NOMO-1 treated with dmso at 0.1 percent for 144 hours (cell line): ENCODE data around the gene CDH10.

Experiments
- DNase-seq: peaks from one replicate; lab custom pipeline; 2025; ENCODE audit not compliant: unreplicated experiment; lab: John Stamatoyannopoulos, UW

CDH10 gene

DNA sequence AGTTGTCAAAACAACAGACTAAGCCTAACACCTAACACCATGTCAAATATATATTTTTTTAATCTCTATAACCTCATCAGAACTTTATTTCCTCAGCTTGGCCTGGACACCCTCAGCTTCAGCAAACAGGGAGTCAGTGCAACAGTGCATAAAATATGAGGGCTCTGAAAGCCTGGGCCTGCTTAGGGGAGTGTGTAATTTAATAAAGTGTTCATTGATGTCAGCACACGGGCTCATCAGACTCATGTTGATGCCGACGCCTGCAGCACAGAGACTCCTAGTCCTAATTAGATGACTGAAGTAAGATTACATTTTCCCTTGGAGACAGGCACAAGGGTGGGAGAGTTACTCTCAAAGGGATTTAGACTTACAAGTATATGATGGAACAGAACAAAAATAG is 37.8 kb downstream of the CDH10 start:
- DNase-seq: no peak

DNA sequence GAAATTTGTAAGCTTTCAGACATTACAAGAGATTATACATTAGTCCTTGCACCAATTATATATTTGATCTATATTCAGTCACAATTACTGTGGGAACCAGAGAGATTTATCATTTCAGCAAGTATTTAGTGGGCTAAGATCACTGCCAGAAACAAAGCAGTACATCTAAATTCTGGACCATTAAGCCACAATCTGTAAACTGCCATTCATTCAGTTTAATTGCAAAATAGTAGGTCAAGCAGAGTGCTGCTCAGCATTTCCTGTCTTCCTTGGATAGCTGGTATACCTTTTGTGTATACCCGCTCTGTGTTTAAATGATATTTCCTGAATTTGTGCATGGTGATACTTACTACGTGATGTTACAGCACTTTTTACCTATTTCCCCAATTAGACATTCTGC is 42.6 kb downstream of the CDH10 start:
- no peak for DNase-seq

DNA sequence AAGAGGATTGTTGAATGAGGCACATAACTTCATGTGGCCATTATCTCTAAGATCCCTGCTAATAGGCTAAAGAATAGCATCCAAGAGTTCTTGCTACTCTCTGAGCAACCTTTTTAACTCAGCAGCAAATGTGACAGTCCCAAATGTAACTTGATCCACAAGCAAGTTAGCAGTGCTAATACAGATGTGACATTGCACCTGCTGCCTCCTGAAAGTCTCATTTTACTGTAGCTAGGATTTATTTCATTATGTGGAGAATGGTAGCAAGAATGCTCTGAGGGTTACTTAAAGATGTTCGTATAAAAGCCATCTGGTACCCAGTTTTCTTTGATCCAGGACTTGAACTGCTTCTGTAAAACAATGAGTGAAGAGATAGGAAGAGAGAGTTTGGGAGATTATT is 45.8 kb downstream of the CDH10 start:
- DNase-seq: no peak

DNA sequence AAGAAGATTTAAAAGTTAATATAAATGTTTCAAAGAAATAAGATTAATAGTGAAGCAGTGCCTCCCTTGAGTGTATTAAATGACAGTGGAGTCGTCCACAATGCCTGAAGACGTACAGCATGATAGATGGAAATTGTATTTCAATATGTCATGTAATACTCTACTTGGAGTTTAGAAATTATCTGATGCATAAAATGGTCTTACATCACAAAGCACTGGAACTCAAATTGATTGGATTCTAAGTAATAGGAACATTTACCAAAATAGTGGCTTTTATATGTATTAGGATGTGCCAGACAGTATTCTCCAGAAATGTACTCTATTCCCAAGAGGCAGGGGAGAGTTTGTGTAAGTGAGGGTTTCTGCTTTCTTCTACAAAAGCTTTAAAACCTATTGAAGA is 49.4 kb downstream of the CDH10 start:
- DNase-seq: no peak

DNA sequence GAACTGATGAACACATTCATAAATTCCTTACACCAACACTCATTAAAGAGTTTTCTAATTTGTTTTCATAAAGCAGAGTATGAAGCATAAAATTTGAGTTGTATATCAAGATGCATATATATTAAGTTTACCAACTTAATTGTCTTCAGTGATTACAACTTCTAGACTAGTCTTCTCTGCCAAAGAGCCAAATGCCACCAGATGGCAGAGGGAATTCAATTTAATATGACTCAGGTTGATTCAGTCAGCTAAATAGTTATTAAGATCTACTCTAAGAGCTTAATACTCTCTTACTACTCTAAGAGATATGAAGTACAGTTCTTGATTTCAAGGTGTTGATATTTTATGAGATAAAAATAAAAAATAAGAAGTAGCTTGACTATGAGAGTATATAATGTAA is 53.4 kb downstream of the CDH10 start:
- DNase-seq: no peak

DNA sequence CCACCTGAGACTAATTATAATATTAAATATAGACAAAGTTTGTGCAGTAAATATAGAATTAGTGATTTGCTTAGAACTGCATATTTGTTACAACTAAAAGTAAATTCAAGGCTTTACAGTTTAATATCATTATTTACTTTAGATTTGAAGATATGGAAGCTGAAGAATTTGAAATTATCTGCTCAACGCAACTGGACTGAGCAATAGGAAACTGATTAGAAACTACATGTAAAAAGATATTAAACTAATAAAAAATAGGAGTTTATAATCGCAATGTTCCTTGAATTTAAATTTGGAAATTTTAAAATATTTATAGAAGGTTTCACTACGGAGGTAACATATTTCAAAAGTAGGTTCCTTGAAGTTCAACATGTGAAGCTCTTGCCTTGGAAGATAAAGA is 55.2 kb downstream of the CDH10 start:
- DNase-seq: no peak

DNA sequence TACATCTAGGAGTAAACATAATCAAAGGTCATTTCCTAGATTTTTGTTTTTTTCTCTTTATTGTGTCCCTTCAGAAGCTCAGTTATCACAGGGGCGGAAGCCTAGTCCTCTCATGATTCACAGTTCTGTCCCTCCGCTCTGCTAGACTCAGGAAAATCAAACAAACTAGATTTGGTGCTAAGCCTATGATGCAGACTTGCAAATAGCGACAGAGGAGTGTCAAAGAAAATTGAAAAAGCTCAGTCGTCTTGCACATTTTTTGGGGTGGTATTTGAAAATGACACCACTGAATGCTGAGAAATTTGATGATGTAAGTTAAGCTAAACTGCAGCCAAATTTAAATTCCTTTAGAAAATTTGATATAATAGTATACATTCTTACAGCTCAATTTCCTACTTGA is 59.0 kb downstream of the CDH10 start:
- DNase-seq: no peak

DNA sequence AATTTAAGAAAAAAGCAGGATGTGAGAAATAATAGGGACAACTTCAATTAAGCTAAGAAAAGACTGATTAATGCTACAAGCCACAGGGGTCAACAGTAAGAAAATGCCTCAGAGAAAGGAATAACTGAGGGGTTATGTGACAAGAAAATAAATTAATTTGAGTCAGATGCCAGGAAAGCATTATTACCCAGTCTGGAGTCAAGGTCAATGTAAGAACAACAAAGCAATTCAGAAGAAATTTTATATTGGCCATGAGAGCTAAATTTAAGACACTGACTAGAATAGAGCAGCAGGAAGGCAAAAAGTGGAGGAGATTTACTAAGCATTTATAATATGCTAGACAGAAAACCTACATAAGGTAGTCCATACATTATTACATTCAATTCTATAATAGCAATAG is 73.5 kb downstream of the CDH10 start:
- no peak for DNase-seq

DNA sequence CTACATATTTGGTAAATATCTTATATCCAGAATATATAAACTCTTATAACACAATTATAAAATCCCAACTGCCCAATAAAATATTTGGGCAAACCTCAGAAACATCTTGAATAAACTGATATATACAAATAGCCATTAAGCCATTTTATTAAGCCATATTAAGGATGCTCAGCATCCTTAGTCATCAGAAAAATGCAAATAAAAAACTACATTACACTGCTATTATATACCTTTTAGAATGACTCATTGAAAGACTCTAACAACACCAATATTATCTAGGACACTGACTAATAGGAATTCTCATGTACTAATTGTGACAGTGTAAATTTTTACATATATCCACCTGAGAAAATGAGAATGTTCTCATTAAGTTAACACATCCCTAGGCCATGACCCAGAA is 77.8 kb downstream of the CDH10 start:
- DNase-seq: no peak

DNA sequence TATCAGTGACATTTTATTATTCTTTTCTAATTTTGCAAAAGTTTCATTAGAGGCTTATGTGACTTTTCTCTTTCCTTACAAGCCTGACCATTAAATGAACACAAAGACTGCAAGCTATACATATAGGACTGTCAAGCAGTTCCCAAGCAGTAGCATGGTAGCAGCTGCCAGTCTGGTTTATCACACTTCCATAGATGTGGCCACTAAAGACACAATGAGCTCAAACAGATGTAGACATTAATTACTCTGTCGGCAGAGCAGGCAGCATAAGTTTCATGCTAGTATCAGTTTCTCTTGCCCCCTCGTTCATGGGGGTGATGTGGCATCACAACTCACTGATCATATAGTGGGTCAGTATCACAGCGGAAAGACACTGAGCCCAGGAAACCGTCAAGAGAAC is 89.5 kb downstream of the CDH10 start:
- DNase-seq: no peak

DNA sequence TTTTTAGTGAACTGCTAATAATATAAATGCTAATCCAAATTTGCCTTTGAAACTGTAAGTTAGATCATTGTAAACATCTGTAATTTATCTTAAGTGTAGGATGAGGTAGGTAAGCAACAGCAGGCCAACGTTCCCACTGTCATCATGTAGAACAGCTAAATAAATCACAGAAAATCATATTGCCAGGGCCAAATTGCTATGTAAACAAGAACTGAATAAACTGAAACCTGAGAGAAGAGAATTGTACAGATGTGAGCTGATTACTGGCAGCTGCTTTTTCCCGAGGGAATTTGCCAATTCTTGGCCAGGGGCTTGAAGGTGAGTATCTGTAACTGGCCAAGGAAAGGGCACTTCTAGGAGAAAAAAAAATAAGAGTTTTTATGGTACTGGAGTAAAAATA is 97.6 kb downstream of the CDH10 start:
- no peak for DNase-seq

DNA sequence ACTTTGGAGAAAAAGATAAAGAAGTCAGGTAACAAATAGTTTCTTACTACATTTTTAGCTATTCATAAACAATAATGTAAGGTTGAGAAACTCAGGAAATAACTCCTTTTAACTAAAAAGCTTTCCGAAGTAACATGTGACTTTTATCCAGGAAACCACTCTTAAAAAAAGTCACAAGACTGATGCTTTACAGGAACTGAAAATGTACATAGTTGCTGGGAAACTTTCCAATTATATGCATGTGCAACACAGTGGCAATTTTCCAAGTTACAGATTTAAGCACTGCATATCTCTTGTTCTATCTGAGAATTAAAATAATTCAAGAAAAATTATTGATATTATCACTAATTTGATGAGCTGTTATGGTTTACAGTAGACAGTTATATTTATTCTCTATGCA is 105.2 kb downstream of the CDH10 start:
- peak; percentile 53 for DNase-seq

DNA sequence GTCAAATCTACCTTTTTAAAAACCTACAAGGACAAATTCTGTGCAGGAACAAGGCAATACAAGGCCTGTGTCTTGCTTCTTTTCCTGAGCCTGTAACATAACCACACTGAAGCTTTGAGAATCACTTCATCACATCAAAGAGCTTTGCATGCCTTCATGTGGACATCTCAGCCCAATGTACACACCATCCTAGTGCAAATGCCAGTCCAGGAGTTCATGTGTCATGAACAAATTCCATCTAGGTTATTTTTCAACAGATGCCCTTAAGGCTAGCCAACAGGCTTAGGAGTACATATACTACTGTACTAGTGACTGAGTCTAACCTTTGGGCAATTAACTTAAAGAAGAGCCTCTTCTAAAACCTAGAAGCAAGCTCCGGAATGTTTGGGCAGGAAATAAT is 106.4 kb downstream of the CDH10 start:
- no peak for DNase-seq

DNA sequence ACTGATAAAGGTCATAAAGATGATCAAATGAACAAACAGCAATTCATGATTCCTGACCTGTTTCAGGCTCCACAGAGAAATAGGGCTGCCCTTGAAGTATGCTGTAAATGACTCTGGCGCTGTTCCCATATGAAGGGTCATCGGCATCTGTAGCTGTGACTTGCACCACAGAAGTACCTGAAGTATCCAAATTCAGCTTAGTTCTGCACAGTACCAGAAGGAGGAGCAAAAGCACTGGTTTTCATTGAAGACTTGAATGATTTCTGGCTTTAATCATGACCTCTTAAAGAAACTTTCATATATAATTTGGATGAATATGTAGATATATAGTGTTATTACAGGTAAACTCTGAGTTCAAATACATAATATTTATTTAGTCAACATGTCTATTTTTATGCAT is 109.1 kb downstream of the CDH10 start:
- DNase-seq: no peak

DNA sequence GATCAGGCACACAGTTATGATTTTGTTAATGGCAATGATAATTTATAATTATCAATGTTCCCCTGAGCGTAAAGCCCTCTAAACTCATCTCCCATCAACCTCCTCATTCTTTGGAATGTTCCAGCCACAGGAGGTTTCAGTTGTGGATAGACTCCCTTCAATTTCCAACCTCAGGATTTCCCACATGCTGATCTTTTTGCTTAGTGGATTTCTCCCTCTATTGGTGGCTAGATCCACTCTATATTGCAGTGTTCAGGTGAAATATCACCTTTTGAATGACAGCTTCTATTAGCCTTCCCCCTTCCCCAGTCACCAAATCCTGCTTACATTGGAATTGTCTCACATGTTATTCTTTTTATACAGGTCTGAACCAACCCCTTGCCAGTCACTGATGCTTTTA is 113.9 kb downstream of the CDH10 start:
- no peak for DNase-seq

DNA sequence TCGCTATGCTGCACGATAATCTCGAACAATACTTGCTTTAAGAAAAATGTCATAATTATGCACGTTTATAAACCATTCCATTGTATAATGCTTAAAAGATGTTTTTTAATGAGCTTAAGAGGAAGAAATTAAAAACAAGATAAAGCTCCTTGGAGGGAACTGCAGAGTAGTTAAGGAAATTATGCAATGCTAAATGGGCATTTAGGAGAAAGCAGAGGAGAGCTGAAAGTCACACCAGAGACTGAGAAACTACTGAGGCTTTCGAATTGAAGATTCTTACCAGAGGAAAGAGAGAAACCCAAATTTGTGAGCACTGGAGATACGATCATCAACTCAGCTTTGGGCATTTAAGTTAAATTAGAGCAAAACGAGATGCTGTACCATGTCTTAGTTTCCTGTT is 119.4 kb downstream of the CDH10 start:
- peak; percentile 35 for DNase-seq

DNA sequence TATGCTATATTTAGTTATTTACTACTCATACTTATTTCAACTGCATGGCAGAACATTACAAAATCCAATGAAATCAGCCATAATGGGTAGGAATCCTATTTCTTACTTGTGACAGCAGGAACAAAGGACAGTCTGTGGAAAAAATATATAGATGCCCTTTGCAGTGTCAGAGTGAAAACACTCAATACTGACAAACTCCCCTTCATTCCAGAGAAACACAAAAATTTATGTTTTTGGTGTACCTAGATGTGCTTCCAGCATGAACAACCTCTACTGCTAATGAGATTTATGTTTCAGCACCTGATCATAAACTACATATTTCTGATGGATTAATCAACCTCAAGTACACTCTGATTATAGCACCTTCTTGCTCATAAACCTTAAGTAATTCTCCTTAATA is 132.4 kb downstream of the CDH10 start:
- DNase-seq: no peak

DNA sequence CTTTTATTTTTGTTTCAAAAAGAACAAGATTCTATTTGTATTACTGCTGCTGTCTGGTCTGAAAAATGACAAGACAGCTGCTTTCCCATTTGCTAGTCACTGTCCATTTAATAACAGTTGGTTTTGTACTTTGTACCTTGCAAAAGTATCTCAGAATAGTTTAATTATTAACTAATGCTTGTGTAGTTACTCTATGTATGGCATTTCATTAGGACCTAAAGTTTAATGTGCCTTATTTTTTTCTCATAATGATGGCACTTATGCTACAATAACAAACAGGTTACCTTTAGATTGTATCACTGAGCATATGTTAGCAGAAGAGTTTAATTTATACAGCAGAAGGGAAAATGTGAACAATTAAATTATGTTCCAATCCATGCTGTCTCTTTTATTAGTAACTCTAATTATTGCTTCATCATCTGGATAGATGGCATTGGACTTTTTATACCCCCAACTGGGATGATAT is 134.2 kb downstream of the CDH10 start:
- no peak for DNase-seq

DNA sequence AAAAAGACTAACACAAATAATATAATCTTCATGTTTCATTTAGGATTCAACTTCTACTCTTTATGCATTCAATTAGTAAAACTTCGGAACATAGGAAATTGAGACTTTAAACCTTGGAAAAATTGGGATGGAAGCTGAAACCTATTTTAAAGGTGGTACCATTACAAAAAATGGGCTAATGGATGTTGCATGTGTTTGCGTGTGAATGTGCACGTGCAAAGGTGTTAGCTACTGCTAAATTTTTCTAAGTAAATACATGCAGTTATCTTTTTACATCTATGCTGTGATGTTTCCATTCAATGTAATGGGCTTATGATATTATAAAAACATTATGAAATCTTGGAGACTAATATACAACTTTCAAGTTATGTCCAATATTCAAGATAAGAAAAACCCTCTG is 134.8 kb downstream of the CDH10 start:
- DNase-seq: no peak

DNA sequence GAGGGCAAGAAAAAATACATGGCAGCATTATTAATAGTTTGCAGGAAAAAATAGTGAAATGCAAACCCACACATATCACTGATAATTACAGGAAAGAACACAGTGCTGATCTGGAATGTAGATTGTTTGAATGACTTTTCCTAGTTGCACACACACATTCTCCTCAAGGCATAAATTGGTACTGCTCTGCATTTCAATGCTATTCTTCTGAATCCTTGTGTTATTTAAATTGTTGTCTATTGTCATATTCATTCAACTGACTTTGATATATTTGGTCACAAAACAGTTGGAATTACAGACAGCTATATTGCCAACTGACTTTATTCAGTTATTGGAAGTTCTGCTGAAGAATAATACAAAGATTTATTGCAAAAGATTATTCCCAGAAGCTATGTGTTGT is 139.5 kb downstream of the CDH10 start:
- DNase-seq: no peak

DNA sequence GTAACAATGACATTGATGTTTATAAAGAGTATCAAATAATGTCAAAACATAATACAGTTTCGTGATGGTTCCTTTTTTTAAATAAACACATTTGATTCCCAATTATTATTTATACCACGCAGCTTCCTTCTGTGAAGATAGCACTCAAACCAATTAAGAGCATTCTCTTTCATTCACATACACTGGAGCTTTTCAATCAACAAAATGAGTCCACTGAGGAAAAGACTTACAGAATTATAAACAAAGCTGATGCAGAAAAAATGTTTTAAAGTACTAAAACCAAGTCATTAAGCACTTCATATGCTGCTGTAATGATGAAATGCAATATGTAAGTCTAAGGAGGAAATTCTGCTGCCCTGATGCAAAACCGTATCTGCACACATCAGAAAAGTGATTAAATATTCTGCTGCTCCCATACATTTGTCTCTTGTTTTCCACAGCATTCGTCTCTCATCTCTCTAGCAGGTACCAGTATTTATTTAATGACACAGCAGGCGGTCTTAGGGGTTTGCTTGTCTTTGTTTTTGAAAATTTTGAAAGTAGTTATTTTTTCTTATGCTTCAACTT is 147.1 kb downstream of the CDH10 start:
- DNase-seq: no peak

DNA sequence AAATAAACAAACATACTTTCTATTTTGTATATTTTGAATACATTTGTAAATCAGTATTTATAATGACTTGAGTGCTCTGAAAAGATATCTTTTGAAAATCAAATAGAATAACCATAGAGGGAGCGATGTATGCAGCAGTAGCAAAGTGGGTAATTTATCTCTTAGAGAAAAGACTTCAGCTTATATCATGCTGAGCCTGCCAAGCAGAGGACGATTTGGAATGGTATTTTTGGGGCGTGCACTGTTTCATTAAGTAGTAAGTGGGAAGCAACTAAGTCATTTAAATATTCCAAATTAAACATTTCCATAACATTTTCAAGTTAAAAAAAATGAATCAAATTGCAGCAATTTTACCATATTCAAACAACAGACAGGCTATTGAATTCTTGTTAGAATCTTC is 147.6 kb downstream of the CDH10 start:
- no peak for DNase-seq

DNA sequence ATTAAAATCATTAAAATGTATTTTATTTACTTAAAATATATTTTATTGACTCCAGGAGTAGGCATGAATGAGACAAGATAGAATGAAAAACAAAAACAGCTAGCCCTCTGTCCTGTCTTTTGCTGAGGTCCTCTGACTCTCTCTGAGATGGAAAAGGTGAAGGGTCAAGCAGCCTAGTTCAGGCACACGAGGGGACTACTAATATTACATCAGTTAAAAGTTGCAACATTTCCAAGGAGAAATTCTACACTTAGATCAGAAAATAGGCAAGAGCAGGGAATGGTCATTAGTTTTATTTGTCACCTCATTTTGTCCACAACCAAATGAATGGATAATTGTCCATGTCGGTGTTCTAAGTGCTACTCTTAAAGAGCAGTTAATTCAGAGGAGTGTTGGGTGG is 148.5 kb downstream of the CDH10 start:
- no peak for DNase-seq

DNA sequence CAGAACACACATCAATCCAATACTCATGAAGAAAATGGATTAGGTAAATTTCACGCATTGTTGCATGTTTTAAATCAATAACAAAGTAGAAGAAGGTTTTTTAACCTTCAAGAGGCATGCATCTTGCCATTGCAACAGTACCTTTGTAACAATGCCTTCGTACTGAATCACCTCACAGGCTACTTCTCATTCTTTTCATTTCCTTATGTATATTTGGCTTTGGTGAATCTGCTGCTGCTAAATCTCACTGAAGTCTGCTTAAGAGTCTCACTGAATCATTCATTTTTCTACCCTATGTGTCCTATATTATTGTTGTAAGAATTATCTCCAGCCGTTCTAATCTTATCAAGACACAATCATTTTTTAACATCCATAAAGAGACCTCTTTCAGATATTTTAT is 152.5 kb downstream of the CDH10 start:
- DNase-seq: no peak
